Measurements from ENCODE around the gene CGB7.
"Not testable (repeated sequence)": the region's sequence is repeated elsewhere in the genome, so short reads cannot be mapped to it uniquely, and the experiment has no call there.

DNA sequence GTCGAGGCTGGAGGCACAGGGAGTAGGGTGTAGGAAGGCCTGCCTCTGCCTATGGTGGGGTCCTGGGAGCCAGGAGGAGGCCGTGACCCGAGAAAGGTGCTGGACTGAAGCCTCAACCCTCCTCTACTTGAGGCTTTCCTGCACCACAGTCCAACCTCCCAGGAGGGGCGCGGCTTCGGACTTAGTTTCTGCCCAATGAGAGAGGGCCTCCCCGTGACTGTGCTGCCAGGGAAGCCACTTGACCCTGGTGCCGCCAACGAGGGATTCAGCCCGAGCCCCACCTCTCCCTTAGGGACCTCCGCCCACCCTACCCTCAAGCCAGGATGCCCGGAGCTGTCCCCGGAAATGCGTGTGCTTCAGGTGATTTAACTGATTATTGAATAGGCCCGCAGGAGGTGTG, 33.3 kb downstream of the CGB7 start, which contains the start of gene CGB3:
- TF ChIP-seq, protein P1, sequence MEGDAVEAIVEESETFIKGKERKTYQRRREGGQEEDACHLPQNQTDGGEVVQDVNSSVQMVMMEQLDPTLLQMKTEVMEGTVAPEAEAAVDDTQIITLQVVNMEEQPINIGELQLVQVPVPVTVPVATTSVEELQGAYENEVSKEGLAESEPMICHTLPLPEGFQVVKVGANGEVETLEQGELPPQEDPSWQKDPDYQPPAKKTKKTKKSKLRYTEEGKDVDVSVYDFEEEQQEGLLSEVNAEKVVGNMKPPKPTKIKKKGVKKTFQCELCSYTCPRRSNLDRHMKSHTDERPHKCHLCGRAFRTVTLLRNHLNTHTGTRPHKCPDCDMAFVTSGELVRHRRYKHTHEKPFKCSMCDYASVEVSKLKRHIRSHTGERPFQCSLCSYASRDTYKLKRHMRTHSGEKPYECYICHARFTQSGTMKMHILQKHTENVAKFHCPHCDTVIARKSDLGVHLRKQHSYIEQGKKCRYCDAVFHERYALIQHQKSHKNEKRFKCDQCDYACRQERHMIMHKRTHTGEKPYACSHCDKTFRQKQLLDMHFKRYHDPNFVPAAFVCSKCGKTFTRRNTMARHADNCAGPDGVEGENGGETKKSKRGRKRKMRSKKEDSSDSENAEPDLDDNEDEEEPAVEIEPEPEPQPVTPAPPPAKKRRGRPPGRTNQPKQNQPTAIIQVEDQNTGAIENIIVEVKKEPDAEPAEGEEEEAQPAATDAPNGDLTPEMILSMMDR (IDR thresholded peaks at IDR 0.05), result not testable (repeated sequence)
- TF ChIP-seq POLR2AphosphoS5, POLR2A (IDR thresholded peaks at IDR 0.05): not testable (repeated sequence)

All from suprapubic skin (tissue), 4 donors.